ENCODE measurements around the gene MMP23B.

GRCh38 chr1:1594602-1595260, 37.2 kb upstream of the MMP23B start:
- no peak for TF ChIP-seq CTCF (IDR thresholded peaks at IDR 0.05; ENCODE audit: borderline replicate concordance, extremely low read depth, low read length, poor library complexity, severe bottlenecking)
- no peak for TF ChIP-seq EZH2 (IDR thresholded peaks at IDR 0.05; ENCODE audit: borderline replicate concordance, low read depth, low read length, severe bottlenecking)
